ENCODE results near the gene HOXC9. TPM values are rescaled to one million over a fixed set of nuclear protein-coding genes. Genes with fewer than 3 reads are reported as not detected.
A peak's percentile ranks its signal among the peaks of the same experiment; 100 is the strongest.

HOXC9 gene
- total RNA-seq, 2 donors from 2014 or later = not detected

DNA sequence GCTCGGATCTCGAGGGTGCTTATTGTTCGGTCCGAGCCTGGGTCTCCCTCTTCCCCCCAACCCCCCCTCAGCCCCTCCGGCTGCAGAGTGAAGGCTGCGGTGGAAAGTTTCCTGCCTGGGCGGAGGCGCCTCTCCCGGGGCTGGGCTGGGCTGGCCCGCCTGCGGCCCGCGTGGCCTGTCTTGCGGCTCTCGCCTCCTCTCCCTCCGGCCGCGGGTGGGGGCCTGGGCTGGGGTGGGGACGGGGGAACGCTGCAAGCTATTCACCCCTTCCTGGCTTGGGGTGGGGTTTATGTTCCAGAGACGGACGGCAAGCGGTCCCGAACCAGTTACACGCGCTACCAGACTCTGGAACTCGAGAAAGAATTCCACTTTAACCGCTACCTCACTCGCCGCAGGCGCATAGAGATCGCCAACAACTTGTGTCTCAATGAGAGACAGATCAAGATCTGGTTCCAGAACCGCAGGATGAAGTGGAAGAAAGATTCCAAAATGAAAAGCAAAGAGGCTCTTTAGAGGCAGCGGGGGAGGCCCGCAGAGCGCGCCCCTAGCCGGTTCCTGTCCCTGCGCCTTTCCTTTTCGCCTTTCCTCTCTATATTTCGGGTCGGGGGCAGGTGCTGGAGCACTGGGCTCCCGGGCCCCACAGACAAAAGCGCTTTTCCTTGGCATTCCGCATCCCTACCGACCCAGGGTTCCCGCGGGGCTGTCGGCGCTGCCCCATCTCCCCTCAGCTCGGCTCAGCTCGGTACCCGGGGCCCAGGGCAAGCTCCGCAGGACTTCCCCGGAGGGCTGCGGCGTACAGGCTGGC is 34.2 kb downstream of the HOXC9 start:
- Histone ChIP-seq H3K27me3 (peaks cover 36 to 53% of the 10 kb centered on the region in 2 donors), H3K27ac (no peak overlapping the region), H3K36me3 (no peaks in the 10 kb centered on the region), H3K4me3 (peak overlapping the region in 1 of 2 donors; percentile 40), H3K9me3 (peaks cover 0 to 6% of the 10 kb centered on the region in 2 donors), H3K4me1 (peaks cover 0 to 34% of the 10 kb centered on the region in 2 donors)
- TF ChIP-seq, protein P1, sequence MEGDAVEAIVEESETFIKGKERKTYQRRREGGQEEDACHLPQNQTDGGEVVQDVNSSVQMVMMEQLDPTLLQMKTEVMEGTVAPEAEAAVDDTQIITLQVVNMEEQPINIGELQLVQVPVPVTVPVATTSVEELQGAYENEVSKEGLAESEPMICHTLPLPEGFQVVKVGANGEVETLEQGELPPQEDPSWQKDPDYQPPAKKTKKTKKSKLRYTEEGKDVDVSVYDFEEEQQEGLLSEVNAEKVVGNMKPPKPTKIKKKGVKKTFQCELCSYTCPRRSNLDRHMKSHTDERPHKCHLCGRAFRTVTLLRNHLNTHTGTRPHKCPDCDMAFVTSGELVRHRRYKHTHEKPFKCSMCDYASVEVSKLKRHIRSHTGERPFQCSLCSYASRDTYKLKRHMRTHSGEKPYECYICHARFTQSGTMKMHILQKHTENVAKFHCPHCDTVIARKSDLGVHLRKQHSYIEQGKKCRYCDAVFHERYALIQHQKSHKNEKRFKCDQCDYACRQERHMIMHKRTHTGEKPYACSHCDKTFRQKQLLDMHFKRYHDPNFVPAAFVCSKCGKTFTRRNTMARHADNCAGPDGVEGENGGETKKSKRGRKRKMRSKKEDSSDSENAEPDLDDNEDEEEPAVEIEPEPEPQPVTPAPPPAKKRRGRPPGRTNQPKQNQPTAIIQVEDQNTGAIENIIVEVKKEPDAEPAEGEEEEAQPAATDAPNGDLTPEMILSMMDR (IDR thresholded peaks at IDR 0.05) = no peak
- no peak for DNase-seq (ENCODE audit: low spot score)

DNA sequence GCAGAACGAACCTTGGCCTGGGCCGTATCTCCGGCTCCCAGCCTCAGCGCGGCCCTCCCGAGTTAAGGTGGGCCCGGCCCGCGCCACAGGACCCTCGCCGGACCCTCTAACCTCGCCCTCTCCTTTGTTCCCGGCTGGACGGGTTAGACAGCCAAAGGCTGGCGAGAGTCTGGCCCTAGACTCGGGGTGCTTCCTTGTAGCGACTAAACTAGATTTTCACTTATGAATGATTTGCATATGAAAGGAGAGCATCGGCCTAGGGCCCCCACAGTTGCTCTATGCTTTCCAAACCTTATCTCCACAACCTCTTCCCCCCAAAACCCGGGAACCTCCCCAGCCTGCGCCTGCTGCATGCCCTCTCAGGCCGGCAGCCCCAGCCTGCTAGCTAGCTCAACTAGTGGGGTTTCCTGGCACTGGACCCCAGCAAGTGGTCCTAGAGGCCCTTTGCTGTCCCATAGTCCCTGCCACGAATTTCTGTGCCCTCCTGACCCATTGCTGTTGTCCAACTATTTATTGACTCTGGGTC is 34.9 kb downstream of the HOXC9 start:
- peaks cover 0 to 6% of the 10 kb centered on the region in 2 donors for H3K9me3 ChIP-seq
- H3K27ac ChIP-seq = no peak overlapping the region
- H3K27me3 ChIP-seq = peaks cover 30 to 51% of the 10 kb centered on the region in 2 donors
- no peak for DNase-seq (ENCODE audit: low spot score)
- no peaks in the 10 kb centered on the region for H3K36me3 ChIP-seq
- no peak overlapping the region for H3K4me3 ChIP-seq
- H3K4me1 ChIP-seq = peaks cover 0 to 30% of the 10 kb centered on the region in 2 donors
- TF ChIP-seq, protein P1 (IDR thresholded peaks at IDR 0.05) = no peak

DNA sequence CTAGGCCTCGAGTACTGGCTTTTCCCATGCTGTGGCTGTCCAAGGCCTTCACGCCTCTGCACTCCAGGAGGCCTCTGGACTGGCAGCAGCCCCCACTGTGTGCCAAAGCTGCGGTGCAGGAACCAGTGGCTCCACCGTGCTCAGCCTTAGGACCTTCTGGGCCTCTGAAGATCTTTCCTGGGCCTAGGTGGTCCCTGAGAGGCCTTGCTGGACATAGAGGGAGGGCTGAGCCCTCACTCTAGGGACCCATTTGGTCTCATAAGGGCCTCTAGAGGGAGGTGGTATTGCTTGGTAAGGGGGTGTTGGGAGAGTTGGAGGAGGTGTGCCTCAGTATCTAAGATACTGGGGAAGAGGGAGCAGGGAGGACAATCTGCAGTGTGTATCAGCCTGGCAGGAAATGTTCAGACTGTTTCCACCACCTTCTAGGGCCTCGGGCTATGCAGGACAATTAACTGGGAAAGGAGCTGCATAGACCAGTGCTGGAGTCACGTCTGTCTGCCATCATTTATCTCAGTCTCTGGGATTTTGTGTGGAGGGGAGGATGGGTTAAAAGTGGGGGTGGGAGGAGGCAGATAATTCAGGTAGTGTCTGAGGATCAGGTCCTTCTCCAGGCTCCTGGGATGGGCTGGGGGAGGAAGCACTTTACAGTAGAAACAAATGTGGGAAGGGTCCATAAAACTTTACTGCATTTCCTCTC is 35.8 kb downstream of the HOXC9 start:
- no peak for DNase-seq (ENCODE audit: low spot score)
- Histone ChIP-seq H3K9me3 (peaks cover 0 to 6% of the 10 kb centered on the region in 2 donors), H3K27ac (no peak overlapping the region), H3K36me3 (no peaks in the 10 kb centered on the region), H3K4me1 (peaks cover 0 to 24% of the 10 kb centered on the region in 2 donors), H3K27me3 (peaks cover 23 to 45% of the 10 kb centered on the region in 2 donors), H3K4me3 (no peak overlapping the region)
- TF ChIP-seq, protein P1 (IDR thresholded peaks at IDR 0.05) = no peak

DNA sequence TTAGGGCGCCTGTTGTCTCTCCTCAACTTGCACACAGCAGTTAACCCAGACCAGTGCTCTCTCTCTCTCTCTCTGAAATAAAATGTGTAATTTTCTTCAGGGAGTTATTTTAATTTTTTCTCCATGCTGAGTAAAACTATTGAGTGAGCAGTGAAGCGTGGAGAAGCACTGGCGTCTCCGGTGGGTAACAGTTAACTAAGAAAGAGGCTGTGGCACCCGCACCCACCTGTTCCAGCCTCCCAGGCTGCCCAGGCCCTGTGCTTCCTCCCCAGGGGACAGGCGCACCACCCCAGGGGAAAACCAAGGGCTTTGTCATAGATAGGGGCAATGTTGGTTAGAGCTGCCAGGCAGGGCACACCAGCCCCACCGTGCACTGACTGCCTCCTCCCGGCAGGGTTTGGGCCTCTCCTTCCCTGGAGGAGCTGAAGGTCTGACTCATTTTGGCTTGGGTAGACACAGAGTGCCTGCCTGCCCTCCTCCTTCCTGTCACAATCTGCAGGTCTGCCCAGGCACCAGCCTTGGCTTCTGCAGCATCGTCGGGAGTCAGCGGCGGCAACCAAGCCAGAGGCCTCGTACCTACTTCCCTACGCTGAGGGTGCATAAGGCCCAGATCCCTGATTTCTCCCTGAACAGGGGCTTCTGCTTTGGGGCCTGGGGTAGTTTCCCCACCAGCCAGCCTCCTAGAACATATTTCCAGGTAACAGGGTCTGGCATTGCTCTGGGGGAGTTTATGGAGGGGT is 36.8 kb downstream of the HOXC9 start:
- peaks cover 13 to 36% of the 10 kb centered on the region in 2 donors for H3K27me3 ChIP-seq
- no peak overlapping the region for H3K27ac ChIP-seq
- TF ChIP-seq, protein P1 (IDR thresholded peaks at IDR 0.05) = no peak
- no peaks in the 10 kb centered on the region for H3K36me3 ChIP-seq
- peaks cover 0 to 16% of the 10 kb centered on the region in 2 donors for H3K4me1 ChIP-seq
- peaks cover 0 to 6% of the 10 kb centered on the region in 2 donors for H3K9me3 ChIP-seq
- no peak overlapping the region for H3K4me3 ChIP-seq
- DNase-seq (ENCODE audit: low spot score) = no peak
